Neural progenitor cell (in vitro differentiated cells): ENCODE measurements around the gene FRMD5. TPM values are rescaled to one million over a fixed set of nuclear protein-coding genes. Genes with fewer than 3 reads are reported as not detected.
A peak's percentile ranks its signal among the peaks of the same experiment; 100 is the strongest.

Experiments used
- DNase-seq: peaks from one replicate; pipeline ENCODE4 v3.0.0-alpha.2; 2016; ENCODE audit warnings: low spot score
- H2AFZ ChIP-seq: fragments of 200-600 bp; sonication (generic); replicated peaks from 2 replicates; pipeline ENCODE4 v1.6.1; 2016; ENCODE audit warnings: antibody characterized with exemption
- H3F3A ChIP-seq: fragments of 200-600 bp; sonication (generic); 2 replicates; pipeline ENCODE4 v1.6.1; 2016; ENCODE audit warnings: antibody characterized with exemption, low read depth
- H3K27ac ChIP-seq: fragments of 200-600 bp; sonication (generic); 2 replicates; pipeline ENCODE4 v1.5.1; 2016; ENCODE audit warnings: mild to moderate bottlenecking
- H3K27me3 ChIP-seq: fragments of 200-600 bp; sonication (generic); 2 replicates; pipeline ENCODE4 v1.6.1; 2016; ENCODE audit warnings: mild to moderate bottlenecking, moderate library complexity
- H3K36me3 ChIP-seq: fragments of 200-600 bp; sonication (generic); 2 replicates; pipeline ENCODE4 v1.5.1; 2016
- H3K4me1 ChIP-seq: fragments of 200-600 bp; sonication (generic); 2 replicates; pipeline ENCODE4 v1.6.1; 2016; ENCODE audit warnings: mixed run types
- H3K4me2 ChIP-seq: fragments of 200-600 bp; sonication (generic); 2 replicates; pipeline ENCODE4 v1.6.1; 2016
- H3K4me3 ChIP-seq: fragments of 200-600 bp; sonication (generic); 2 replicates; pipeline ENCODE4 v1.5.1; 2016
- H3K79me2 ChIP-seq: fragments of 200-600 bp; sonication (generic); 2 replicates; pipeline ENCODE4 v1.6.1; 2016; ENCODE audit warnings: low read depth
- H3K9ac ChIP-seq: fragments of 200-600 bp; sonication (generic); 2 replicates; pipeline ENCODE4 v1.6.1; 2016
- H3K9me3 ChIP-seq: fragments of 200-600 bp; sonication (generic); 2 replicates; pipeline ENCODE4 v1.5.1; 2016; ENCODE audit warnings: low read depth
- H4K20me1 ChIP-seq: fragments of 200-600 bp; sonication (generic); 2 replicates; pipeline ENCODE4 v1.6.1; 2016; ENCODE audit warnings: low read depth
- H3K27ac Mint-ChIP-seq: 3 replicates; pipeline ENCODE4 v1.8.0; 2021; ENCODE audit warnings: mixed read lengths
- H3K27me3 Mint-ChIP-seq: 2 replicates; pipeline ENCODE4 v1.8.0; 2022; ENCODE audit warnings: low read depth, mild to moderate bottlenecking, inconsistent platforms, moderate library complexity, mixed read lengths; ENCODE audit not compliant: insufficient read depth
- H3K36me3 Mint-ChIP-seq: 3 replicates; pipeline ENCODE4 v1.8.0; 2021; ENCODE audit warnings: mixed read lengths
- H3K4me1 Mint-ChIP-seq: 3 replicates; pipeline ENCODE4 v1.8.0; 2021; ENCODE audit warnings: mixed read lengths
- H3K4me3 Mint-ChIP-seq: 3 replicates; pipeline ENCODE4 v1.8.0; 2021; ENCODE audit warnings: mild to moderate bottlenecking, moderate library complexity, mixed read lengths
- H3K9me3 Mint-ChIP-seq: 3 replicates; pipeline ENCODE4 v1.8.0; 2020; ENCODE audit warnings: mixed read lengths
- CTCF ChIP-seq: fragments of 200-600 bp; sonication (generic); IDR thresholded peaks from 2 replicates; pipeline ENCODE4 v1.5.1; 2017; ENCODE audit warnings: antibody characterized with exemption, mild to moderate bottlenecking
- EZH2 ChIP-seq: fragments of 200-600 bp; sonication (generic); IDR thresholded peaks from 2 replicates; pipeline ENCODE4 v1.6.1; 2017; ENCODE audit warnings: antibody characterized with exemption, mild to moderate bottlenecking, moderate library complexity
- EZH2phosphoT487 ChIP-seq: fragments of 200-600 bp; sonication (generic); IDR thresholded peaks from 2 replicates; pipeline ENCODE4 v1.6.1; 2017; ENCODE audit warnings: antibody characterized with exemption
- total RNA-seq: library from RNA; depleted of rRNA; stranded (reverse); fragments of >200 nt; gene quantifications from 2 replicates; pipeline ENCODE4 v1.2.3, GENCODE V29; 2015; ENCODE audit warnings: low replicate concordance

The FRMD5 gene
- total RNA-seq, 1 donor from 2014 or later, result 10.1 TPM

- Mint-ChIP-seq H3K36me3 (no peaks in the 10 kb centered on the region), H3K4me1 (peaks cover 4% of the 10 kb centered on the region), H3K27ac (no peak overlapping the region), H3K4me3 (no peak overlapping the region), H3K27me3 (peaks cover 2% of the 10 kb centered on the region), H3K9me3 (no peaks in the 10 kb centered on the region)
- Histone ChIP-seq H3K79me2 (no peaks in the 10 kb centered on the region), H4K20me1 (no peaks in the 10 kb centered on the region), H3F3A (peaks cover 9% of the 10 kb centered on the region), H3K9me3 (no peaks in the 10 kb centered on the region), H3K4me1 (peaks cover 12% of the 10 kb centered on the region), H3K27ac (no peak overlapping the region), H3K36me3 (no peaks in the 10 kb centered on the region), H3K27me3 (no peaks in the 10 kb centered on the region), H3K4me3 (no peak overlapping the region), H2AFZ (no peak overlapping the region), H3K4me2 (peak overlapping the region; percentile 14), H3K9ac (peak overlapping the region; percentile 15)
- DNase-seq, result peak; percentile 47
- TF ChIP-seq CTCF (no peak), EZH2phosphoT487 (no peak), EZH2 (no peak)
Observed at GRCh38 chr15:43915631-43916325, 279.3 kb downstream of the FRMD5 start.

- Histone ChIP-seq H3K4me1 (peaks cover 9% of the 10 kb centered on the region), H3K27me3 (no peaks in the 10 kb centered on the region), H3K4me3 (no peak overlapping the region), H3K27ac (no peak overlapping the region), H2AFZ (no peak overlapping the region), H3F3A (peaks cover 9% of the 10 kb centered on the region), H3K9me3 (no peaks in the 10 kb centered on the region), H3K36me3 (no peaks in the 10 kb centered on the region), H4K20me1 (no peaks in the 10 kb centered on the region), H3K4me2 (no peak overlapping the region), H3K9ac (no peak overlapping the region), H3K79me2 (no peaks in the 10 kb centered on the region)
- Mint-ChIP-seq H3K4me3 (no peak overlapping the region), H3K27me3 (peaks cover 2% of the 10 kb centered on the region), H3K36me3 (no peaks in the 10 kb centered on the region), H3K27ac (no peak overlapping the region), H3K9me3 (no peaks in the 10 kb centered on the region), H3K4me1 (peaks cover 2% of the 10 kb centered on the region)
- DNase-seq, result no peak
- TF ChIP-seq EZH2 (no peak), CTCF (no peak), EZH2phosphoT487 (no peak)
Observed at GRCh38 chr15:43913941-43914340, 281.1 kb downstream of the FRMD5 start.

GRCh38 chr15:43913026-43913780 lies 281.9 kb downstream of the FRMD5 start:
- Histone ChIP-seq H3K27ac (no peak overlapping the region), H3K4me2 (no peak overlapping the region), H4K20me1 (no peaks in the 10 kb centered on the region), H3F3A (peaks cover 9% of the 10 kb centered on the region), H3K4me3 (no peak overlapping the region), H3K9ac (no peak overlapping the region), H3K4me1 (peaks cover 9% of the 10 kb centered on the region), H3K9me3 (no peaks in the 10 kb centered on the region), H2AFZ (no peak overlapping the region), H3K36me3 (no peaks in the 10 kb centered on the region), H3K27me3 (no peaks in the 10 kb centered on the region), H3K79me2 (no peaks in the 10 kb centered on the region)
- no peak overlapping the region for H3K4me3 Mint-ChIP-seq
- TF ChIP-seq CTCF, result no peak
- TF ChIP-seq EZH2, result no peak
- TF ChIP-seq EZH2phosphoT487, result no peak
- H3K36me3 Mint-ChIP-seq, result peaks cover 4% of the 10 kb centered on the region
- peaks cover 2% of the 10 kb centered on the region for H3K4me1 Mint-ChIP-seq
- no peak for DNase-seq
- no peak overlapping the region for H3K27ac Mint-ChIP-seq
- peaks cover 2% of the 10 kb centered on the region for H3K27me3 Mint-ChIP-seq
- H3K9me3 Mint-ChIP-seq, result no peaks in the 10 kb centered on the region
